NT2/D1 (cell line): ENCODE results near the gene IL21.

Experiments used
- SUZ12 ChIP-seq: IDR thresholded peaks from 2 replicates; pipeline ENCODE4 v1.6.1; 2011; ENCODE audit not compliant: insufficient read length, insufficient read depth; ENCODE audit errors: extremely low read depth
- YY1 ChIP-seq: IDR thresholded peaks from 2 replicates; pipeline ENCODE4 v1.6.1; 2011; ENCODE audit not compliant: insufficient read length, insufficient read depth
- ZNF274 ChIP-seq: IDR thresholded peaks from 2 replicates; pipeline ENCODE4 v1.6.1; 2011; ENCODE audit warnings: mild to moderate bottlenecking, low read depth, low read length

DNA sequence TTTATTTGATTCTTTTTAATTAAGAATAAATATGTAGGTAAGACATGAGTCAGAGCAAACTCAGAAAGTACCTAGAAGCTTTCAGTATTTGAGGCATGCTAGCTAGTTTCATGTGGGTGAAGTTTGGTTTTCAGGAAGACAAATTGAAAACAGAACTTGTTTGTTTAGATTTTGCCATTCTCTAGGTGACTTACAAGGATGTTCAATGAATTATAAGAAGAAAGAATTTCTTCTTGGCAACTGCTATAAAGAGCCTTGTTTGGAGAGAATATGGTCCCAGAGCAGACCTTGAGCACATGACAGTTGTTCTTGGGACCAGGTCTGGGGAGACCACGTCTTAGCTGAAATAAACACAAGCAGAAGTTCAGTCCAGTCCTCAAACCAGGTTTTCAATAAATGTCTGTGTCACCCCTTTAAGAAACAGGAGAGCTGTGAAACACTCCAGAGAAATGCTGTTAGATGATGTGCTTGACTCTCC, 38.0 kb upstream of the IL21 start:
- TF ChIP-seq YY1 (no peak), SUZ12 (no peak), ZNF274 (no peak)
